Measurements from ENCODE around the gene CACNA1C.

Gene CACNA1C

GRCh38 chr12:2453076-2453760 is 400.4 kb downstream of the CACNA1C start:
- H3K9me3 ChIP-seq (ENCODE audit: low read length), result no peaks in the 10 kb centered on the region
- no peaks in the 10 kb centered on the region for H3K36me3 ChIP-seq (ENCODE audit: insufficient read depth, low read length)
- no peak overlapping the region for H2AFZ ChIP-seq (ENCODE audit: low read depth, low read length)
- no peak overlapping the region for H3K4me3 ChIP-seq (ENCODE audit: low read length)
- no peaks in the 10 kb centered on the region for H3K27me3 ChIP-seq (ENCODE audit: insufficient read depth, low read length)
- no peaks in the 10 kb centered on the region for H3K4me1 ChIP-seq (ENCODE audit: insufficient read depth, low read length)

- Histone ChIP-seq H3K36me3 (ENCODE audit: insufficient read depth, low read length) (no peaks in the 10 kb centered on the region), H3K4me1 (ENCODE audit: insufficient read depth, low read length) (no peaks in the 10 kb centered on the region), H3K9me3 (ENCODE audit: low read length) (no peaks in the 10 kb centered on the region), H3K4me3 (ENCODE audit: low read length) (no peak overlapping the region), H3K27me3 (ENCODE audit: insufficient read depth, low read length) (no peaks in the 10 kb centered on the region), H2AFZ (ENCODE audit: low read depth, low read length) (no peak overlapping the region)
Observed at GRCh38 chr12:2453761-2454090, 400.9 kb downstream of the CACNA1C start.

- Histone ChIP-seq H3K4me3 (ENCODE audit: low read length) (no peak overlapping the region), H3K4me1 (ENCODE audit: insufficient read depth, low read length) (no peaks in the 10 kb centered on the region), H3K9me3 (ENCODE audit: low read length) (no peaks in the 10 kb centered on the region), H3K36me3 (ENCODE audit: insufficient read depth, low read length) (no peaks in the 10 kb centered on the region), H2AFZ (ENCODE audit: low read depth, low read length) (no peak overlapping the region), H3K27me3 (ENCODE audit: insufficient read depth, low read length) (no peaks in the 10 kb centered on the region)
Observed at GRCh38 chr12:2454601-2455177, 401.9 kb downstream of the CACNA1C start.

- Histone ChIP-seq H3K36me3 (ENCODE audit: insufficient read depth, low read length) (no peaks in the 10 kb centered on the region), H3K27me3 (ENCODE audit: insufficient read depth, low read length) (no peaks in the 10 kb centered on the region), H3K4me1 (ENCODE audit: insufficient read depth, low read length) (no peaks in the 10 kb centered on the region), H3K9me3 (ENCODE audit: low read length) (no peaks in the 10 kb centered on the region), H3K4me3 (ENCODE audit: low read length) (no peak overlapping the region), H2AFZ (ENCODE audit: low read depth, low read length) (no peak overlapping the region)
Observed at GRCh38 chr12:2455410-2455809, 402.6 kb downstream of the CACNA1C start.

- Histone ChIP-seq H3K27me3 (ENCODE audit: insufficient read depth, low read length) (no peaks in the 10 kb centered on the region), H3K9me3 (ENCODE audit: low read length) (no peaks in the 10 kb centered on the region), H3K36me3 (ENCODE audit: insufficient read depth, low read length) (no peaks in the 10 kb centered on the region), H3K4me3 (ENCODE audit: low read length) (no peak overlapping the region), H3K4me1 (ENCODE audit: insufficient read depth, low read length) (no peaks in the 10 kb centered on the region), H2AFZ (ENCODE audit: low read depth, low read length) (no peak overlapping the region)
Observed at GRCh38 chr12:2456122-2456812, 403.5 kb downstream of the CACNA1C start.

GRCh38 chr12:2456813-2457186 is 404.0 kb downstream of the CACNA1C start:
- Histone ChIP-seq H3K36me3 (ENCODE audit: insufficient read depth, low read length) (no peaks in the 10 kb centered on the region), H3K9me3 (ENCODE audit: low read length) (no peaks in the 10 kb centered on the region), H2AFZ (ENCODE audit: low read depth, low read length) (no peak overlapping the region), H3K4me3 (ENCODE audit: low read length) (no peak overlapping the region), H3K27me3 (ENCODE audit: insufficient read depth, low read length) (no peaks in the 10 kb centered on the region), H3K4me1 (ENCODE audit: insufficient read depth, low read length) (no peaks in the 10 kb centered on the region)

GRCh38 chr12:2457215-2457932 is 404.6 kb downstream of the CACNA1C start:
- no peak overlapping the region for H3K4me3 ChIP-seq (ENCODE audit: low read length)

GRCh38 chr12:2457933-2458414 is 405.2 kb downstream of the CACNA1C start:
- no peak overlapping the region for H3K4me3 ChIP-seq (ENCODE audit: low read length)
- H3K4me1 ChIP-seq (ENCODE audit: insufficient read depth, low read length), result no peaks in the 10 kb centered on the region
- H2AFZ ChIP-seq (ENCODE audit: low read depth, low read length), result no peak overlapping the region
- no peaks in the 10 kb centered on the region for H3K9me3 ChIP-seq (ENCODE audit: low read length)
- H3K27me3 ChIP-seq (ENCODE audit: insufficient read depth, low read length), result no peaks in the 10 kb centered on the region
- H3K36me3 ChIP-seq (ENCODE audit: insufficient read depth, low read length), result no peaks in the 10 kb centered on the region

More at GRCh38 chr12:2457215-2457932, 404.6 kb downstream of the CACNA1C start:
- Histone ChIP-seq H3K27me3 (ENCODE audit: insufficient read depth, low read length) (no peaks in the 10 kb centered on the region), H3K9me3 (ENCODE audit: low read length) (no peaks in the 10 kb centered on the region), H3K4me1 (ENCODE audit: insufficient read depth, low read length) (no peaks in the 10 kb centered on the region), H3K36me3 (ENCODE audit: insufficient read depth, low read length) (no peaks in the 10 kb centered on the region), H2AFZ (ENCODE audit: low read depth, low read length) (no peak overlapping the region)

GRCh38 chr12:2460051-2460670 is 407.4 kb downstream of the CACNA1C start:
- no peak overlapping the region for H2AFZ ChIP-seq (ENCODE audit: low read depth, low read length)
- H3K4me3 ChIP-seq (ENCODE audit: low read length), result no peak overlapping the region
- peaks cover under 1% of the 10 kb centered on the region for H3K27me3 ChIP-seq (ENCODE audit: insufficient read depth, low read length)
- H3K36me3 ChIP-seq (ENCODE audit: insufficient read depth, low read length), result no peaks in the 10 kb centered on the region
- no peaks in the 10 kb centered on the region for H3K4me1 ChIP-seq (ENCODE audit: insufficient read depth, low read length)
- no peaks in the 10 kb centered on the region for H3K9me3 ChIP-seq (ENCODE audit: low read length)

- Histone ChIP-seq H3K4me3 (ENCODE audit: low read length) (no peak overlapping the region), H3K27me3 (ENCODE audit: insufficient read depth, low read length) (peaks cover 2% of the 10 kb centered on the region), H3K36me3 (ENCODE audit: insufficient read depth, low read length) (no peaks in the 10 kb centered on the region), H2AFZ (ENCODE audit: low read depth, low read length) (no peak overlapping the region), H3K4me1 (ENCODE audit: insufficient read depth, low read length) (no peaks in the 10 kb centered on the region), H3K9me3 (ENCODE audit: low read length) (no peaks in the 10 kb centered on the region)
Observed at GRCh38 chr12:2461046-2461445, 408.3 kb downstream of the CACNA1C start.

- Histone ChIP-seq H3K4me1 (ENCODE audit: insufficient read depth, low read length) (no peaks in the 10 kb centered on the region), H3K4me3 (ENCODE audit: low read length) (no peak overlapping the region), H3K9me3 (ENCODE audit: low read length) (no peaks in the 10 kb centered on the region), H2AFZ (ENCODE audit: low read depth, low read length) (no peak overlapping the region), H3K36me3 (ENCODE audit: insufficient read depth, low read length) (no peaks in the 10 kb centered on the region), H3K27me3 (ENCODE audit: insufficient read depth, low read length) (peaks cover 2% of the 10 kb centered on the region)
Observed at GRCh38 chr12:2461645-2462044, 408.9 kb downstream of the CACNA1C start.

GRCh38 chr12:2462087-2462486 is 409.3 kb downstream of the CACNA1C start:
- peaks cover 2% of the 10 kb centered on the region for H3K27me3 ChIP-seq (ENCODE audit: insufficient read depth, low read length)
- no peaks in the 10 kb centered on the region for H3K9me3 ChIP-seq (ENCODE audit: low read length)
- no peaks in the 10 kb centered on the region for H3K4me1 ChIP-seq (ENCODE audit: insufficient read depth, low read length)
- no peaks in the 10 kb centered on the region for H3K36me3 ChIP-seq (ENCODE audit: insufficient read depth, low read length)
- no peak overlapping the region for H3K4me3 ChIP-seq (ENCODE audit: low read length)
- H2AFZ ChIP-seq (ENCODE audit: low read depth, low read length), result no peak overlapping the region

GRCh38 chr12:2463719-2464118 is 410.9 kb downstream of the CACNA1C start:
- no peaks in the 10 kb centered on the region for H3K9me3 ChIP-seq (ENCODE audit: low read length)
- H3K4me1 ChIP-seq (ENCODE audit: insufficient read depth, low read length), result no peaks in the 10 kb centered on the region
- no peak overlapping the region for H3K4me3 ChIP-seq (ENCODE audit: low read length)
- H3K36me3 ChIP-seq (ENCODE audit: insufficient read depth, low read length), result no peaks in the 10 kb centered on the region
- peaks cover 2% of the 10 kb centered on the region for H3K27me3 ChIP-seq (ENCODE audit: insufficient read depth, low read length)
- no peak overlapping the region for H2AFZ ChIP-seq (ENCODE audit: low read depth, low read length)

Data from neuron (in vitro differentiated cells).